Measurements from ENCODE around the gene ZNF32.

Gene ZNF32

GRCh38 chr10:43689955-43690771, 41.5 kb upstream of the ZNF32 start:
- no peaks in the 10 kb centered on the region for H3F3A ChIP-seq (ENCODE audit: insufficient read depth, low read length)
- no peak overlapping the region for H2AFZ ChIP-seq (ENCODE audit: low read length)
- no peaks in the 10 kb centered on the region for H3K9me2 ChIP-seq (ENCODE audit: low read depth, low read length)
- no peaks in the 10 kb centered on the region; the same call in 1 of the 2 replicates for H3K27me3 ChIP-seq (ENCODE audit: insufficient read depth, low read length)
- peak; percentile 48; the same call in 1 of the 2 replicates for TF ChIP-seq CTCF (IDR thresholded peaks at IDR 0.05; ENCODE audit: low read length)
- no peak for TF ChIP-seq EZH2 (IDR thresholded peaks at IDR 0.05; ENCODE audit: borderline replicate concordance, low read length)
- no peaks in the 10 kb centered on the region for H4K20me1 ChIP-seq (ENCODE audit: insufficient read depth, low read length)
- no peak overlapping the region for H3K4me2 ChIP-seq (ENCODE audit: low read length)
- H3K4me3 ChIP-seq (ENCODE audit: low read depth, low read length, poor library complexity, severe bottlenecking) = no peak overlapping the region
- no peak overlapping the region for H3K27ac ChIP-seq (ENCODE audit: low read depth, low read length, poor library complexity, severe bottlenecking)
- H3K4me1 ChIP-seq (ENCODE audit: insufficient read depth, low read length, severe bottlenecking) = no peaks in the 10 kb centered on the region
- no peaks in the 10 kb centered on the region for H3K36me3 ChIP-seq (ENCODE audit: insufficient read depth, low read length)
- no peaks in the 10 kb centered on the region for H3K9me3 ChIP-seq (ENCODE audit: low read length)
- no peak overlapping the region for H3K9ac ChIP-seq (ENCODE audit: low read length)
- no peaks in the 10 kb centered on the region for H3K79me2 ChIP-seq (ENCODE audit: insufficient read depth, low read length)

GRCh38 chr10:43689618-43689954, 40.9 kb upstream of the ZNF32 start:
- no peaks in the 10 kb centered on the region; the same call in 1 of the 2 replicates for H3K27me3 ChIP-seq (ENCODE audit: insufficient read depth, low read length)
- no peaks in the 10 kb centered on the region for H3F3A ChIP-seq (ENCODE audit: insufficient read depth, low read length)
- H3K4me3 ChIP-seq (ENCODE audit: low read depth, low read length, poor library complexity, severe bottlenecking) = no peak overlapping the region
- no peak overlapping the region for H3K4me2 ChIP-seq (ENCODE audit: low read length)
- H2AFZ ChIP-seq (ENCODE audit: low read length) = no peak overlapping the region
- no peaks in the 10 kb centered on the region for H3K79me2 ChIP-seq (ENCODE audit: insufficient read depth, low read length)
- no peaks in the 10 kb centered on the region for H4K20me1 ChIP-seq (ENCODE audit: insufficient read depth, low read length)
- TF ChIP-seq EZH2 (IDR thresholded peaks at IDR 0.05; ENCODE audit: borderline replicate concordance, low read length) = no peak
- TF ChIP-seq CTCF (IDR thresholded peaks at IDR 0.05; ENCODE audit: low read length) = no peak
- no peaks in the 10 kb centered on the region for H3K9me3 ChIP-seq (ENCODE audit: low read length)
- no peak overlapping the region for H3K27ac ChIP-seq (ENCODE audit: low read depth, low read length, poor library complexity, severe bottlenecking)
- no peaks in the 10 kb centered on the region for H3K4me1 ChIP-seq (ENCODE audit: insufficient read depth, low read length, severe bottlenecking)
- no peaks in the 10 kb centered on the region for H3K9me2 ChIP-seq (ENCODE audit: low read depth, low read length)
- H3K9ac ChIP-seq (ENCODE audit: low read length) = no peak overlapping the region
- H3K36me3 ChIP-seq (ENCODE audit: insufficient read depth, low read length) = no peaks in the 10 kb centered on the region

- H3K9me2 ChIP-seq (ENCODE audit: low read depth, low read length) = no peaks in the 10 kb centered on the region
- no peaks in the 10 kb centered on the region for H4K20me1 ChIP-seq (ENCODE audit: insufficient read depth, low read length)
- no peaks in the 10 kb centered on the region for H3K9me3 ChIP-seq (ENCODE audit: low read length)
- no peak overlapping the region for H3K4me3 ChIP-seq (ENCODE audit: low read depth, low read length, poor library complexity, severe bottlenecking)
- no peaks in the 10 kb centered on the region for H3K79me2 ChIP-seq (ENCODE audit: insufficient read depth, low read length)
- no peaks in the 10 kb centered on the region for H3F3A ChIP-seq (ENCODE audit: insufficient read depth, low read length)
- H3K27me3 ChIP-seq (ENCODE audit: insufficient read depth, low read length) = no peaks in the 10 kb centered on the region; the same call in 1 of the 2 replicates
- TF ChIP-seq CTCF (IDR thresholded peaks at IDR 0.05; ENCODE audit: low read length) = no peak
- no peak for TF ChIP-seq EZH2 (IDR thresholded peaks at IDR 0.05; ENCODE audit: borderline replicate concordance, low read length)
- H3K9ac ChIP-seq (ENCODE audit: low read length) = no peak overlapping the region
- H3K27ac ChIP-seq (ENCODE audit: low read depth, low read length, poor library complexity, severe bottlenecking) = no peak overlapping the region
- H3K36me3 ChIP-seq (ENCODE audit: insufficient read depth, low read length) = no peaks in the 10 kb centered on the region
- H3K4me2 ChIP-seq (ENCODE audit: low read length) = no peak overlapping the region
- H2AFZ ChIP-seq (ENCODE audit: low read length) = no peak overlapping the region
- H3K4me1 ChIP-seq (ENCODE audit: insufficient read depth, low read length, severe bottlenecking) = no peaks in the 10 kb centered on the region
These were observed 40.4 kb upstream of the ZNF32 start for GRCh38 chr10:43689007-43689491.
